OCI-LY7 (cell line): ENCODE results near the gene RNFT2. TPM values are rescaled to one million over a fixed set of nuclear protein-coding genes. Genes with fewer than 3 reads are reported as not detected.

Source experiments
- BruUV-seq: library from RNA; stranded (reverse); fragments of 400-500 nt; replicated peaks from 2 replicates; lab custom pipeline; 2021; lab: Mats Ljungman, UMichigan
- CTCF ChIA-PET: fragments of 300-600 bp; sonication (Branson Sonifier 250); formaldehyde crosslinking; loops from one replicate; lab custom pipeline; 2022; ENCODE audit warnings: antibody characterized with exemption; ENCODE audit not compliant: unreplicated experiment; lab: Charles Lee
- POLR2A ChIA-PET: fragments of 300-600 bp; sonication (Branson Sonifier 250); formaldehyde crosslinking; loops from one replicate; lab custom pipeline; 2022; ENCODE audit warnings: antibody characterized with exemption; lab: Charles Lee
- DNase-seq: peaks from one replicate; pipeline ENCODE4 v3.0.0-alpha.2; 2015; ENCODE audit warnings: low spot score
- H2AFZ ChIP-seq: fragments of 200-600 bp; sonication (generic), shearing (Covaris generic); 2 replicates; pipeline ENCODE4 v1.6.1; 2014; ENCODE audit warnings: mild to moderate bottlenecking, antibody characterized with exemption, low read length, moderate library complexity
- H3K27ac ChIP-seq: fragments of 200-600 bp; sonication (generic); 2 replicates; pipeline ENCODE4 v1.5.1; 2014; ENCODE audit warnings: mixed run types, low read depth, mild to moderate bottlenecking, moderate library complexity, low read length, inconsistent platforms; ENCODE audit not compliant: poor library complexity, severe bottlenecking
- H3K36me3 ChIP-seq: fragments of 200-600 bp; sonication (generic); 2 replicates; pipeline ENCODE4 v1.6.1; 2014; ENCODE audit warnings: mild to moderate bottlenecking, antibody characterized with exemption, low read length, moderate library complexity, mixed read lengths; ENCODE audit not compliant: insufficient read depth
- H3K4me1 ChIP-seq: fragments of 200-600 bp; sonication (generic); 2 replicates; pipeline ENCODE4 v1.5.1; 2014; ENCODE audit warnings: mild to moderate bottlenecking, low read length; ENCODE audit not compliant: insufficient read depth, poor library complexity, severe bottlenecking
- H3K4me2 ChIP-seq: fragments of 200-600 bp; sonication (generic); 2 replicates; pipeline ENCODE4 v1.6.1; 2014; ENCODE audit warnings: mild to moderate bottlenecking, low read length
- H3K4me3 ChIP-seq: fragments of 200-600 bp; sonication (generic); 2 replicates; pipeline ENCODE4 v1.5.1; 2014; ENCODE audit warnings: mild to moderate bottlenecking, low read depth, low read length; ENCODE audit not compliant: poor library complexity, severe bottlenecking
- H3K79me2 ChIP-seq: fragments of 200-600 bp; sonication (generic); 2 replicates; pipeline ENCODE4 v1.6.1; 2016; ENCODE audit warnings: low read depth, mild to moderate bottlenecking, low read length, moderate library complexity, mixed read lengths; ENCODE audit not compliant: insufficient read depth
- H3K9me2 ChIP-seq: fragments of 200-600 bp; sonication (generic); 2 replicates; pipeline ENCODE4 v1.6.1; 2016; ENCODE audit warnings: mild to moderate bottlenecking, low read length, mixed read lengths; ENCODE audit not compliant: insufficient read depth
- H3K9me3 ChIP-seq: fragments of 200-600 bp; sonication (generic); 2 replicates; pipeline ENCODE4 v1.6.1; 2014; ENCODE audit warnings: mild to moderate bottlenecking, mixed run types, low read length, mixed read lengths
- H4K20me1 ChIP-seq: fragments of 200-600 bp; sonication (generic); 2 replicates; pipeline ENCODE4 v1.6.1; 2014; ENCODE audit warnings: mild to moderate bottlenecking, antibody characterized with exemption, low read length, moderate library complexity, mixed read lengths; ENCODE audit not compliant: insufficient read depth
- CTCF ChIP-seq: fragments of 200-600 bp; sonication (generic); conservative IDR thresholded peaks from 2 replicates; pipeline ENCODE4 v1.5.1; 2014; ENCODE audit warnings: mild to moderate bottlenecking, antibody characterized with exemption, low read length, moderate library complexity, mixed read lengths
- EZH2phosphoT487 ChIP-seq: fragments of 200-600 bp; sonication (generic); IDR thresholded peaks from 2 replicates; pipeline ENCODE4 v1.6.1; 2018; ENCODE audit warnings: low read depth, borderline replicate concordance, mild to moderate bottlenecking, mixed run types, antibody characterized with exemption, low read length, moderate library complexity, mixed read lengths
- intact Hi-C: fragments of 100-400 bp; cut with micrococcal nuclease; formaldehyde crosslinking; loops from one replicate; pipeline ENCODE4 v1.10.0; 2022; ENCODE audit not compliant: unreplicated experiment
- total RNA-seq, 2 experiments: library from RNA; depleted of rRNA in 1 of 2; stranded (reverse); fragments of >200 nt in 1 of 2; shearing (Covaris generic) in 1 of 2; gene quantifications; 2 replicates each; pipeline ENCODE4 v1.2.3, GENCODE V29; 2014 to 2022

RNFT2 gene
- total RNA-seq, 2 experiments from 2014 or later = 40.2 to 62.2 TPM

DNA sequence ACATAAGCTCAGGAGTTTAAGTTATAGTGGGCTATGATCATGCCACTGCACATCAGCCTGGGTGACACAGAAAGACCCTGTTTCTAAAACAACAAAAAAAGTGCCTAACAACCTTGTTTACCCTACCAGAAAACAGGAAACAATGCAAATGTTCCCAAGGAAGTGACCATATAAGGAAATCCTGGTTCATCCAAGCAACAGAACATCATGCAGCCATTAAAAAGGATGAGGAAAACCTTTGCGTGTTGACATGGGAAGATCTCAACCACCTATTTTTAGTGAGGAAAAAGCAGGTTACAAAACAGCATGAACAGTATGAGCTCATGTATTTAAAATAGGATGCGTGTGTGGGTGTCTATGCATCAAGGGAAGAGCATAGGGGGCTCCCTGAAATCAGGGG is 129.4 kb downstream of the RNFT2 start:
- CTCF ChIA-PET = interaction anchor here (0.6 kb wide), 1 partner anchor 9 kb away, joined by 3 read pairs; no protein-coding TSS in a partner anchor
- Histone ChIP-seq H3K27ac (no peak overlapping the region), H3K4me2 (no peak overlapping the region), H4K20me1 (no peaks in the 10 kb centered on the region), H3K9me2 (no peaks in the 10 kb centered on the region), H3K79me2 (no peaks in the 10 kb centered on the region), H2AFZ (no peak overlapping the region), H3K4me3 (no peak overlapping the region), H3K36me3 (no peaks in the 10 kb centered on the region; the same call in 1 of the 2 replicates), H3K9me3 (no peaks in the 10 kb centered on the region), H3K4me1 (peaks cover 26% of the 10 kb centered on the region)
- POLR2A ChIA-PET = interaction anchor here (0.7 to 2.6 kb wide), 2 partner anchors 13 to 50 kb away, joined by 5 to 9 read pairs; no protein-coding TSS in a partner anchor
- no peak for DNase-seq
- intact Hi-C loops = no loop called here
- TF ChIP-seq CTCF (no peak), EZH2phosphoT487 (no peak)
- no TSS peak for BruUV-seq

- no peak overlapping the region for H3K4me2 ChIP-seq
- H3K4me1 ChIP-seq = peaks cover 25% of the 10 kb centered on the region
- TF ChIP-seq EZH2phosphoT487 = no peak
- TF ChIP-seq CTCF = no peak
- H2AFZ ChIP-seq = no peak overlapping the region
- intact Hi-C loops = no loop called here
- no TSS peak for BruUV-seq
- no peaks in the 10 kb centered on the region for H3K9me3 ChIP-seq
- no peaks in the 10 kb centered on the region for H3K9me2 ChIP-seq
- H3K27ac ChIP-seq = no peak overlapping the region
- ChIA-PET CTCF (no interaction called here), POLR2A (interaction anchor here (1.1 to 1.7 kb wide), 2 partner anchors 9 to 10 kb away, joined by 5 to 6 read pairs; no protein-coding TSS in a partner anchor)
- H3K4me3 ChIP-seq = no peak overlapping the region
- no peak for DNase-seq
- no peaks in the 10 kb centered on the region for H4K20me1 ChIP-seq
- H3K79me2 ChIP-seq = no peaks in the 10 kb centered on the region
- peaks cover 15% of the 10 kb centered on the region for H3K36me3 ChIP-seq
These were observed 132.2 kb downstream of the RNFT2 start for GRCh38 chr12:116870306-116870705.

DNA sequence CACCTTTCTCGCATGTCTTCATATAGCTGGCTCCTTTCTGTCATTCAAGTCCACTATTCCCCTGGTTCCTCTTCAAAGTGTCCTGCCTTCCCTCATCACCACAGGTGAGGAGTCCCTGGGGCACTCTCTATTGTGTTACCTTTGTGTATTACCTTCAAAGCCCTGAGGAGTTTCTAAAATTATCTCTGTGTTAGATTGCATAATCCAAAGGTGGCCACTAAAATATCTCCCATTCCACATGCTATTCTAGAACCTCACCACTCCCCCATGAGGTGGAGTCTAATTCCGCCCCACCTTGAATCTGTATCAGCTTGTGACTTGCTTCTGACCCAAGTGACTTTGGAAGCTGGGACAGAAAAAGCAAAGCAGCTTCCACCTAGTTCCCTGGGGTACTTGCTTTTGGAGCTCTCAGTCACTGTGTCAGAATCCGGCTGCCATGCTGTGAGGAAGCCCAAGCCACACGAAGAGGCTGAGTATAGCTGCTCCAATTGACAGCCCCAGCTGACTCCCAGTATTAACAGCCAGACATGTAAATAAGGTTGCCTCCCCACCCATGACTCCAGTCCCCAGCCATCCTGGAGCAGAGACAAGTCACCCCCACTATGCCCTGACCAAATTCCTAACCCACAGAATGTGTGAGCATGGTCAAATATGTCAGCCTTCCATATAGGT is 136.3 kb downstream of the RNFT2 start:
- intact Hi-C loops = no loop called here
- H3K4me2 ChIP-seq = no peak overlapping the region
- no peaks in the 10 kb centered on the region for H4K20me1 ChIP-seq
- no peaks in the 10 kb centered on the region for H3K9me3 ChIP-seq
- DNase-seq = no peak
- ChIA-PET CTCF (no interaction called here), POLR2A (interaction anchor here (0.5 to 1.0 kb wide), 3 partner anchors 12 to 18 kb away, joined by 3 read pairs; no protein-coding TSS in a partner anchor)
- H2AFZ ChIP-seq = no peak overlapping the region
- no peak overlapping the region for H3K27ac ChIP-seq
- H3K79me2 ChIP-seq = no peaks in the 10 kb centered on the region; the same call in 1 of the 2 replicates
- no TSS peak for BruUV-seq
- H3K9me2 ChIP-seq = no peaks in the 10 kb centered on the region
- TF ChIP-seq CTCF (no peak), EZH2phosphoT487 (no peak)
- peaks cover 29% of the 10 kb centered on the region for H3K4me1 ChIP-seq
- no peak overlapping the region for H3K4me3 ChIP-seq
- H3K36me3 ChIP-seq = peaks cover 28% of the 10 kb centered on the region
